T-helper 17 cell (primary cell): ENCODE measurements around the gene MRRF. TPM values are rescaled to one million over a fixed set of nuclear protein-coding genes. Genes with fewer than 3 reads are reported as not detected.
A peak's percentile ranks its signal among the peaks of the same experiment; 100 is the strongest.
"Not testable (repeated sequence)": the region's sequence is repeated elsewhere in the genome, so short reads cannot be mapped to it uniquely, and the experiment has no call there.

Experiments used
- ATAC-seq: fragments of 150-1000 bp; cut with Tn5 transposase; 2 replicates; pipeline ENCODE4 v1.10.0; 2021; ENCODE audit warnings: mild to moderate bottlenecking, moderate library complexity
- DNase-seq, 3 donors: peaks; one replicate each; pipeline versions ENCODE4 v3.0.0 to v3.0.0-alpha.2; 2020 to 2021
- H3K9me3 ChIP-seq: one replicate; pipeline ENCODE4 v1.7.0; 2013; ENCODE audit warnings: low read length, mild to moderate bottlenecking; ENCODE audit not compliant: control insufficient read depth, poor library complexity, severe bottlenecking
- H3K27ac Mint-ChIP-seq: one replicate; pipeline ENCODE4 v1.8.0; 2022; ENCODE audit warnings: mild to moderate bottlenecking, moderate library complexity, mixed read lengths
- H3K27me3 Mint-ChIP-seq: one replicate; pipeline ENCODE4 v1.8.0; 2022; ENCODE audit warnings: mixed read lengths
- H3K36me3 Mint-ChIP-seq: one replicate; pipeline ENCODE4 v1.8.0; 2022; ENCODE audit warnings: low read depth, mixed read lengths
- H3K4me1 Mint-ChIP-seq: one replicate; pipeline ENCODE4 v1.8.0; 2022; ENCODE audit warnings: mild to moderate bottlenecking, mixed read lengths
- H3K4me3 Mint-ChIP-seq: one replicate; pipeline ENCODE4 v1.8.0; 2022; ENCODE audit warnings: mild to moderate bottlenecking, moderate library complexity, mixed read lengths
- total RNA-seq, 4 donors: library from RNA in 2 of 4; stranded (reverse) in 2 of 4; gene quantifications; one replicate each; pipeline ENCODE4 v1.2.3 and lab custom pipeline; 2022 to 2026

Gene MRRF
- total RNA-seq, 2 donors from 2014 or later = 24.8 to 25.4 TPM

DNA sequence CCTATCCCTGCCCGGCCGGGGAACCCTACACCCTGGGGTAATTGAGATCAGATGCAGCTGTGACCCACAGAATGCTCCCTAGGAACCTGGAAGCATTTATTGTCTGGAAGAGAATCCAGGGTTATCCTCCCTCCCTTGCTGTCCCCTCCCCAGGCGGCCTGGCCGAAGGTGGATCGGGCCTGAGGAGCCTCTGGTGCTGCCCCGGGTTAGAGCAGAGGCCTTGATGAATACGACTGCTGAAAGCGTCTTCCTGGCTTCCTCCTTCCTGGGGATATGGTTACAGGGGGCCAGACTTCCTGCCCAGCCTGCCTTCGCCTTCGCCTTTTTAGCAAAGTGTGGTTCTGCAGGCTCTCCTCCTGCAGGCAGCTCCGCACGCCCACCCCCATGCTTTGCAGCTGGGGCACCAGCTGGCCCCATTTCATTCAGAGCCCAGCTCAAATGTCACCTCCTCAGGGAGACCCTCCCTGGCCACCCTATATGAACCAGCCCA, 83.7 kb downstream of the MRRF start:
- peaks cover 63% of the 10 kb centered on the region for H3K27me3 Mint-ChIP-seq
- DNase-seq = no peak
- ATAC-seq = no peak
- no peaks in the 10 kb centered on the region for H3K36me3 Mint-ChIP-seq
- H3K4me1 Mint-ChIP-seq = peaks cover 12% of the 10 kb centered on the region
- peak overlapping the region; percentile 73 for H3K27ac Mint-ChIP-seq
- no peaks in the 10 kb centered on the region for H3K9me3 ChIP-seq
- no peak overlapping the region for H3K4me3 Mint-ChIP-seq

- ATAC-seq (no peak), DNase-seq (no peak)
- Mint-ChIP-seq H3K4me3 (peak overlapping the region; percentile 19), H3K4me1 (peaks cover 12% of the 10 kb centered on the region), H3K27me3 (peaks cover 59% of the 10 kb centered on the region), H3K36me3 (peaks cover 2% of the 10 kb centered on the region), H3K27ac (peak overlapping the region; percentile 73)
- H3K9me3 ChIP-seq = no peaks in the 10 kb centered on the region
Observed at GRCh38 chr9:122348791-122349190, 84.1 kb downstream of the MRRF start.

GRCh38 chr9:122349201-122349600, 84.5 kb downstream of the MRRF start:
- Mint-ChIP-seq H3K27ac (peak overlapping the region; percentile 73), H3K36me3 (peaks cover 2% of the 10 kb centered on the region), H3K4me3 (no peak overlapping the region), H3K4me1 (peaks cover 12% of the 10 kb centered on the region), H3K27me3 (peaks cover 55% of the 10 kb centered on the region)
- DNase-seq = no peak
- H3K9me3 ChIP-seq = no peaks in the 10 kb centered on the region
- no peak for ATAC-seq

DNA sequence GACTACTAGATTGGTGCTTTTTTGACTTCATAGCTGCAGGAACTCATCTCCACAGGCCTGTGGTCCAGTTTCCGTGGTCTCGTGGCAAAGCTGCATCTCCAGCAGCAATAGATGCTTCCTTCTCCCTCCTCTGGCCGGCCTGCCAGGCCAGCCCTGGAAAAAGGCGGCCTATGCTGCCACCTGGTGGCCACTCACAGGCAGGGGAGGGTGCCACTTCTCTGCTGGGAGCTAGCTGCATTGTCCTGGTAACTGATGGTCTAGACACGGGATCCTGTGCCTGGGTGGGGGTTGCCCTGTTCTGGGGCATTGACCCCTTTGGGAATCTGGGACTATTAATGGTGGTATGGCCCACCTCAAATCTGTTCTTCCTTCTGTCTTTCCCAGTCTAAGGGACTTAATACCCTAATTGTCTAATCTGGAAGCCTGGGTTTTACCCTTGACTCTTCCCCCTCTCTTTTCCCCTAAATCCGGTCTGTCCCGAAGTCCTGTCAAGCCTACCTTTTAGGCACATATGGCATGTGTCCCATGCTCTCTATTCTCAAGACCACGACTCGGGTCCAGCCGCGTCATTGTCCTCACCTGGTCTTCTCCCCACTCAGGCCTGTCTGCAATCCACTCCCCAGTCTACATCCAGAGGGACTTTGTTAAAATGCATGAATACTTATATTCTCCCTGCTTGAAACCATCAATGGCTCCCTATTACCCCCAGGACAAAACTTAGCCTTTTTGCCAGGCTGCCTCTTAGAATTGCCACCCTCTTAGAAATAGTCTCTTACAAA, 86.1 kb downstream of the MRRF start:
- peak; percentile 88 for ATAC-seq

DNA sequence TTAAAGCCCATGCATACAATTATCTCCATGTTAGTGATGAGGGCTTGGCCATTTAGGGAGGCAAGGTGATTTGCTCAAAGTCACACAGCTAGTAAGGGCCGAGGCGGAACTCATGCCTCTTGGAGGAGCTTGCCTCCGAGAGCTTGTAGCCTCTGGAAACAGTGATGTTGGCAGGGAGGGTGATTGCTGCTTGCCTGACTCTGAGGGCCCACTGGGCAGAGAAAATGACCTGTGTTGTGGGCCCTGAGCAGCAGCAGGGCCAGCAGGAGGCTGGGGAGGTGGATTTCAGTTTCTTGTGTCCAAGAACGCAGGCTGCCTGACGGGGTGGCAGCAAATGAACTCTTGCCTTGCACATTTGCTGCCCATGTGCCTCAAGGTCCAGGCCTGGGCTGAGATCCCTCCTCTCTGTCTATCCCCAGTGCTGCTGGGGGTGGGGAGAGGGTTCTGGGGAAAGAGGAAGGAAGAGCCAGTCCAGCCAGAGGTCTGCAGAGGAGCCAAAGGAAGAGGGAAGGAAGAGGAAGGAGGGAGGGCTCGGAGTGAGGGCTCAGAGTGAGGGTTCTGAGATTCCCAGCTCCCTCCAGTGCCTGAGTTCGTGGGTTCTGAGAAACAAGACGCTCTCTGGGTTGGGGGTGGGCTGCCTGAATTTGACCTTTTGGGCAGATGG, 90.0 kb downstream of the MRRF start:
- ATAC-seq = no peak
- peaks cover 9% of the 10 kb centered on the region for H3K4me1 Mint-ChIP-seq
- H3K27ac Mint-ChIP-seq = no peak overlapping the region

More for the DNA sequence above, 86.1 kb downstream of the MRRF start:
- peak; percentile 55 to 72 (median 69) for DNase-seq
- Mint-ChIP-seq H3K36me3 (peaks cover 2% of the 10 kb centered on the region), H3K4me3 (no peak overlapping the region), H3K27me3 (peaks cover 49% of the 10 kb centered on the region), H3K4me1 (peaks cover 12% of the 10 kb centered on the region), H3K27ac (no peak overlapping the region)
- H3K9me3 ChIP-seq = no peaks in the 10 kb centered on the region

DNA sequence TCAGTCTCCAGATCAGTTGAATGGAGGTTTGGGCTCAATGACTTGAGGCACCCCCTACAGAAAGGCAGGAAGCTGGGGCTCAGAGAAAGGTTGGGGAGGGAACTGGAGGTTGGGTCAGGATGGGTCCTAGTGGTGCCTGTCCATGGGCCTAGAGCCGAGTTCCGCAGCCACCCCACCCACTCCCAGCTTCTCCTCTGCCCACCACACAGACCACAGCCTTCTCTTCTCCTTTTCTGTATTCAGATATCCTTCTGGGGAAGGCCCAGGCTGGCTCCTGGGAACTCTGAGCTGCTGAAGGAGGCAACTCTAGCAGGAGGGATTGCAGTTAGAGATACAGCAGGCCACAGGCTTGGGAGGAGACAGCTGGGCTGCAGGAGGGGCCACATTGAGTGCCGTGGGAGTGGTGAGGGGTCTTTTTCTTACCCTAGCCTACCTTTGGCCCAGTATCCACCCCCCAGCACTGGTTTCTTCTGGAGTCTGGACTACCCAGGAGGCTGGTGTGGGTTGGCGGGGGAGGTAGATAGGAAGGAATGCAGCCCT, 90.7 kb downstream of the MRRF start:
- Mint-ChIP-seq H3K27me3 (peaks cover 19% of the 10 kb centered on the region), H3K36me3 (peaks cover 7% of the 10 kb centered on the region), H3K4me3 (no peak overlapping the region), H3K27ac (no peak overlapping the region), H3K4me1 (peaks cover 5% of the 10 kb centered on the region)
- no peak for DNase-seq
- H3K9me3 ChIP-seq = no peaks in the 10 kb centered on the region
- no peak for ATAC-seq

More for the DNA sequence above, 90.0 kb downstream of the MRRF start:
- Mint-ChIP-seq H3K36me3 (peaks cover 5% of the 10 kb centered on the region), H3K4me3 (no peak overlapping the region), H3K27me3 (peaks cover 27% of the 10 kb centered on the region)
- no peaks in the 10 kb centered on the region for H3K9me3 ChIP-seq
- no peak for DNase-seq

GRCh38 chr9:122356627-122357026, 91.9 kb downstream of the MRRF start:
- Mint-ChIP-seq H3K4me3 (no peak overlapping the region), H3K36me3 (peaks cover 7% of the 10 kb centered on the region), H3K4me1 (no peaks in the 10 kb centered on the region), H3K27me3 (peaks cover 11% of the 10 kb centered on the region), H3K27ac (no peak overlapping the region)
- no peak for ATAC-seq
- no peaks in the 10 kb centered on the region for H3K9me3 ChIP-seq
- no peak for DNase-seq

GRCh38 chr9:122360891-122361290, 96.2 kb downstream of the MRRF start:
- Mint-ChIP-seq H3K4me3 (no peak overlapping the region), H3K4me1 (no peaks in the 10 kb centered on the region), H3K36me3 (peaks cover 4% of the 10 kb centered on the region), H3K27me3 (peaks cover 15% of the 10 kb centered on the region), H3K27ac (no peak overlapping the region)
- ATAC-seq (no peak), DNase-seq (no peak)
- H3K9me3 ChIP-seq = no peaks in the 10 kb centered on the region

- not testable (repeated sequence) for DNase-seq, H3K36me3 Mint-ChIP-seq, H3K9me3 ChIP-seq, H3K4me1 Mint-ChIP-seq, ATAC-seq, H3K4me3 Mint-ChIP-seq, H3K27ac Mint-ChIP-seq
- peaks cover 12% of the 10 kb centered on the region for H3K27me3 Mint-ChIP-seq
Observed at GRCh38 chr9:122363131-122363530, 98.4 kb downstream of the MRRF start.

DNA sequence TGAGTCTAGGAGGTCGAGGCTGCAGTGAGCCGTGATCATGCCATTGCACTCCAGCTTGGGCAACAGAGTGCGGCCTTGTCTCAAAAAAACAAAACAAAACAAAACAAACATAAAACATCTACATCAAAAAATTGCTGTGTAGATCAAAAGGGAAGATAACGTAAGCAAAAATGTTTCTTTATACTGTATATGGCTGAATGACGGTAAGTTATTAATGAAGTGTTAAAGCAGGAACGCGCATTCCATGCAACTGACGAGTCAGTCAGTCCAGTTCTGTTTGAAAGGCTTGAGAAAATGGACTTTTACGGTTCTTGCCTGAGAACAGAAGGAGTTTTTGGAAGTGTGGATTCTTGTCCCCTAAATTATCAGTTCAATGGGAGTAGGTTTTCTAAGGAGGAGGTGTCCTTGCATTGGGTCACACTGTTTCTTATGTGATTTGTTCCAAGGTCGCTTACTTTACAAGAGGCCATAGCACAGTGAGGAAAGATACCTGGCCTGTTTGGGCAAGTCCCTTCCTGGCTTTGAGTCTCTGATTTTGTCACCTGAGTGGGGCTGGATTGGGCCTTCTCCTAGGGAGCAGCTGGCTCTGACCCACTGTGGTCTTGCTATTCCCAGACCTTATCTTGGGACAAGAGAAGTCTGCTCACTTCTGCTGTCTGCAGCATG, 99.6 kb downstream of the MRRF start:
- no peaks in the 10 kb centered on the region for H3K4me1 Mint-ChIP-seq
- peaks cover 4% of the 10 kb centered on the region for H3K36me3 Mint-ChIP-seq
- H3K9me3 ChIP-seq = no peaks in the 10 kb centered on the region
- H3K27me3 Mint-ChIP-seq = peaks cover 12% of the 10 kb centered on the region
- DNase-seq (no peak), ATAC-seq (no peak)
- no peak overlapping the region for H3K4me3 Mint-ChIP-seq
- no peak overlapping the region for H3K27ac Mint-ChIP-seq

GRCh38 chr9:122364783-122365150, 100.1 kb downstream of the MRRF start:
- Mint-ChIP-seq H3K27me3 (peaks cover 14% of the 10 kb centered on the region), H3K4me3 (no peak overlapping the region), H3K36me3 (peaks cover 4% of the 10 kb centered on the region), H3K4me1 (no peaks in the 10 kb centered on the region), H3K27ac (no peak overlapping the region)
- no peaks in the 10 kb centered on the region for H3K9me3 ChIP-seq
- DNase-seq = no peak
- no peak for ATAC-seq

- ATAC-seq (no peak), DNase-seq (no peak)
- peaks cover 6% of the 10 kb centered on the region for H3K4me1 Mint-ChIP-seq
- peaks cover 2% of the 10 kb centered on the region for H3K36me3 Mint-ChIP-seq
- H3K4me3 Mint-ChIP-seq = no peak overlapping the region
- H3K27ac Mint-ChIP-seq = no peak overlapping the region
- no peaks in the 10 kb centered on the region for H3K9me3 ChIP-seq
- peaks cover 24% of the 10 kb centered on the region for H3K27me3 Mint-ChIP-seq
Observed at GRCh38 chr9:122366074-122366660, 101.5 kb downstream of the MRRF start.

DNA sequence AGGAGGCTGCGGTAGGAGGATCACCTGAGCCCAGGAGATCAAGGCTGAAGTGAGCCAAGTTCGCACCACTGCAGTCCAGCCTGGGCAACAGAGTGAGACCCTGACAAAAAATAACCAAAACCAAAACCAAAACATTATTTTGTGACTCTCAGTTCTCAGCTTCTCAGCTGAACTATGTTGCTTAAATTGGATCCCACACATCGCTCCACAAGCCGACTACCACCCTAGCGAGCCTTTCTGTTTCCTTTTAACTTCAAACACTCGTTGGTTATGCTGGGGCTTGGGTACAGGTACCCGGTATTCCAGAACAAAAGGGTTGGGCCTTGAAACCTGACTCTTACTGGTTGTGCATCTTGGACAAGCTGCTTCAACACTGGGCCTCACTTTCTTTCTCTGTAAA, 102.4 kb downstream of the MRRF start:
- H3K4me1 Mint-ChIP-seq = peaks cover 9% of the 10 kb centered on the region
- no peak overlapping the region for H3K4me3 Mint-ChIP-seq
- H3K27me3 Mint-ChIP-seq = peaks cover 33% of the 10 kb centered on the region
- no peak overlapping the region for H3K27ac Mint-ChIP-seq
- ATAC-seq = no peak
- peaks cover 2% of the 10 kb centered on the region for H3K36me3 Mint-ChIP-seq
- no peak for DNase-seq
- H3K9me3 ChIP-seq = no peaks in the 10 kb centered on the region
